Keratinocyte (primary cell): ENCODE results near the gene NLRX1. TPM values are rescaled to one million over a fixed set of nuclear protein-coding genes. Genes with fewer than 3 reads are reported as not detected.
"Not testable (repeated sequence)": the region's sequence is repeated elsewhere in the genome, so short reads cannot be mapped to it uniquely, and the experiment has no call there.

Experiments
- DNase-seq: peaks from one replicate; pipeline ENCODE4 v3.0.0-alpha.2; 2011; ENCODE audit warnings: low read depth, missing footprints, low spot score
- FAIRE-seq: peaks from 2 replicates; lab custom pipeline; 2011; peaks lifted over from hg19 to GRCh38; lab: Jason Lieb, UNC
- H2AFZ ChIP-seq: 2 replicates; pipeline ENCODE4 v1.6.0; 2012; ENCODE audit warnings: low read length, control low read depth, inconsistent platforms; ENCODE audit not compliant: control insufficient read depth
- H3K27ac ChIP-seq: 2 replicates; pipeline ENCODE4 v1.5.1; 2011; ENCODE audit warnings: low read length; ENCODE audit not compliant: control insufficient read depth, insufficient read depth
- H3K27me3 ChIP-seq: 3 replicates; pipeline ENCODE4 v1.6.0; 2011; ENCODE audit warnings: low read length; ENCODE audit not compliant: control insufficient read depth, insufficient read depth; ENCODE audit errors: extremely low read depth
- H3K36me3 ChIP-seq, 2 experiments: 2 replicates in 1 of 2; 3 replicates in 1 of 2; pipeline ENCODE4 v1.5.1; 2011; ENCODE audit warnings: low read length in 2 of 2, mild to moderate bottlenecking in 1 of 2; ENCODE audit not compliant: control insufficient read depth in 2 of 2, insufficient read depth in 2 of 2; ENCODE audit errors: extremely low read depth in 1 of 2
- H3K4me1 ChIP-seq: 3 replicates; pipeline ENCODE4 v1.5.1; 2011; ENCODE audit warnings: low read length; ENCODE audit not compliant: control insufficient read depth, insufficient read depth; ENCODE audit errors: extremely low read depth
- H3K4me2 ChIP-seq: 3 replicates; pipeline ENCODE4 v1.6.0; 2011; ENCODE audit warnings: low read depth, low read length; ENCODE audit not compliant: control insufficient read depth, insufficient read depth; ENCODE audit errors: extremely low read depth
- H3K4me3 ChIP-seq, 3 experiments: fragments of 200-600 bp in 1 of 3; sonication (generic) in 1 of 3; 2 replicates in 2 of 3; 3 replicates in 1 of 3; pipeline ENCODE4 v1.5.1; 2011 to 2016; ENCODE audit warnings: low read length in 3 of 3, mild to moderate bottlenecking in 3 of 3, control low read depth in 2 of 3, inconsistent platforms in 1 of 3, low read depth in 1 of 3, mixed read lengths in 1 of 3, mixed run types in 1 of 3, moderate library complexity in 1 of 3; ENCODE audit not compliant: control insufficient read depth in 2 of 3, insufficient read depth in 2 of 3; ENCODE audit errors: extremely low read depth in 1 of 3
- H3K79me2 ChIP-seq: 2 replicates; pipeline ENCODE4 v1.6.0; 2012; ENCODE audit warnings: low read length; ENCODE audit not compliant: control insufficient read depth, insufficient read depth
- H3K9ac ChIP-seq: 3 replicates; pipeline ENCODE4 v1.6.0; 2011; ENCODE audit warnings: low read length; ENCODE audit not compliant: control insufficient read depth, insufficient read depth; ENCODE audit errors: extremely low read depth
- H3K9me1 ChIP-seq: 3 replicates; pipeline ENCODE4 v1.6.0; 2011; ENCODE audit warnings: low read length; ENCODE audit not compliant: control insufficient read depth, insufficient read depth; ENCODE audit errors: extremely low read depth
- H3K9me3 ChIP-seq: 2 replicates; pipeline ENCODE4 v1.5.1; 2012; ENCODE audit warnings: low read depth, low read length; ENCODE audit not compliant: control insufficient read depth
- H4K20me1 ChIP-seq: 3 replicates; pipeline ENCODE4 v1.6.0; 2011; ENCODE audit warnings: low read length; ENCODE audit not compliant: control insufficient read depth, insufficient read depth; ENCODE audit errors: extremely low read depth
- EZH2 ChIP-seq: IDR thresholded peaks from one replicate; pipeline ENCODE4 v1.6.1; 2012; ENCODE audit warnings: inconsistent platforms, mild to moderate bottlenecking, low read length, moderate library complexity
- dilution Hi-C: fragments of 300-500 bp; cut with MboI; formaldehyde crosslinking; loops from one replicate; pipeline ENCODE4 v1.7.0; 2020; ENCODE audit warnings: low sequenced_read_pairs; ENCODE audit not compliant: extremely low pct_ligation_motif_present
- polyA plus RNA-seq, 5 experiments: library from polyadenylated mRNA; depleted of rRNA in 3 of 5; stranded (reverse) in 3 of 5; stranded (forward) in 1 of 5; unstranded in 1 of 5; fragments of >200 nt; gene quantifications; 1 replicate in 1 of 5; 2 replicates in 3 of 5; 3 replicates in 1 of 5; pipeline versions ENCODE4 v1.2.1 to v1.2.3, GENCODE V29; 2011 to 2012; ENCODE audit warnings: missing spikeins in 2 of 5, low read depth in 1 of 5, low replicate concordance in 1 of 5
- TF ChIP-seq, protein P1 (sequence below), 3 experiments: IDR thresholded peaks in 1 of 3; conservative IDR thresholded peaks in 1 of 3; optimal IDR thresholded peaks in 1 of 3; 2 replicates in 2 of 3; 3 replicates in 1 of 3; pipeline versions ENCODE3 to v1.5.1; 2011; ENCODE audit warnings: low read length in 3 of 3, mild to moderate bottlenecking in 3 of 3, moderate library complexity in 2 of 3, control low read depth in 1 of 3, inconsistent platforms in 1 of 3; ENCODE audit not compliant: insufficient read depth in 2 of 3; ENCODE audit errors: extremely low read depth in 1 of 3

The NLRX1 gene
- polyA plus RNA-seq, 1 donor (not counting 4 experiments of a cell fraction or from before 2014, with no cell fraction given) = 8.1 TPM

DNA sequence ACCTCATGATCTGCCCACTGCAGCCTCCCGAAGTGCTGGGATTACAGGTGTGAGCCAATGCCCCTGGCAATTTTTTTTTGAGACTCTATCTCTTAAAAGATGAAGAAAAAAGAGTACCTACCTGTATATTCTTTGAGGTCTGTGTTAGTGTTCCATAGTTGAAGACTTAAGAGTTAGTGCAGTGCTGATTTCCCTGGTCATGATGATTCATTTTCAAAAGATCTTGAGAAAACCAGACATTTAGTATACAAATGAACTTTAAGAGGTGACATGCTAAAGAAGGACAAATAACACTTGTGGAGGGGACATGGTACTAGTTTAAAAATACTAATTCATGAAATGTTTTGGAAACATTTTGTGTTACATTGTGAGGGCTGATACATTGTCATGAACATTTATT, 55.3 kb downstream of the NLRX1 start:
- Histone ChIP-seq H2AFZ (no peak overlapping the region), H3K27ac (no peak overlapping the region), H3K27me3 (no peaks in the 10 kb centered on the region), H3K36me3 (no peaks in the 10 kb centered on the region), H3K9me3 (no peaks in the 10 kb centered on the region), H3K4me3 (no peak overlapping the region), H3K9ac (no peak overlapping the region), H3K79me2 (peaks cover 87% of the 10 kb centered on the region), H4K20me1 (no peaks in the 10 kb centered on the region), H3K9me1 (peaks cover 3% of the 10 kb centered on the region), H3K4me2 (no peak overlapping the region), H3K4me1 (peaks cover 13% of the 10 kb centered on the region)
- dilution Hi-C loops = no loop called here
- DNase-seq = no peak
- TF ChIP-seq EZH2 = no peak
- TF ChIP-seq, protein P1, sequence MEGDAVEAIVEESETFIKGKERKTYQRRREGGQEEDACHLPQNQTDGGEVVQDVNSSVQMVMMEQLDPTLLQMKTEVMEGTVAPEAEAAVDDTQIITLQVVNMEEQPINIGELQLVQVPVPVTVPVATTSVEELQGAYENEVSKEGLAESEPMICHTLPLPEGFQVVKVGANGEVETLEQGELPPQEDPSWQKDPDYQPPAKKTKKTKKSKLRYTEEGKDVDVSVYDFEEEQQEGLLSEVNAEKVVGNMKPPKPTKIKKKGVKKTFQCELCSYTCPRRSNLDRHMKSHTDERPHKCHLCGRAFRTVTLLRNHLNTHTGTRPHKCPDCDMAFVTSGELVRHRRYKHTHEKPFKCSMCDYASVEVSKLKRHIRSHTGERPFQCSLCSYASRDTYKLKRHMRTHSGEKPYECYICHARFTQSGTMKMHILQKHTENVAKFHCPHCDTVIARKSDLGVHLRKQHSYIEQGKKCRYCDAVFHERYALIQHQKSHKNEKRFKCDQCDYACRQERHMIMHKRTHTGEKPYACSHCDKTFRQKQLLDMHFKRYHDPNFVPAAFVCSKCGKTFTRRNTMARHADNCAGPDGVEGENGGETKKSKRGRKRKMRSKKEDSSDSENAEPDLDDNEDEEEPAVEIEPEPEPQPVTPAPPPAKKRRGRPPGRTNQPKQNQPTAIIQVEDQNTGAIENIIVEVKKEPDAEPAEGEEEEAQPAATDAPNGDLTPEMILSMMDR (optimal IDR thresholded peaks at IDR 0.05 in 1 of 3, IDR thresholded peaks at IDR 0.05 in 1 of 3, conservative IDR thresholded peaks at IDR 0.05 in 1 of 3; ENCODE audit: extremely low read depth in 1 of 3, insufficient read depth in 2 of 3, low read length in 3 of 3) = no peak
- FAIRE-seq = no peak

GRCh38 chr11:119228535-119229287, 60.2 kb downstream of the NLRX1 start:
- H3K36me3 ChIP-seq, H2AFZ ChIP-seq, H3K9me1 ChIP-seq, H3K4me3 ChIP-seq, H4K20me1 ChIP-seq, DNase-seq, H3K27me3 ChIP-seq, FAIRE-seq, H3K9ac ChIP-seq, H3K9me3 ChIP-seq, dilution Hi-C loops, H3K4me2 ChIP-seq: not testable (repeated sequence)
- Histone ChIP-seq H3K27ac (peak overlapping the region; percentile 52), H3K79me2 (peaks cover 70% of the 10 kb centered on the region), H3K4me1 (peaks cover 16% of the 10 kb centered on the region)
